Measurements from ENCODE around the gene EDEM2. TPM values are rescaled to one million over a fixed set of nuclear protein-coding genes. Genes with fewer than 3 reads are reported as not detected.
"Not testable (repeated sequence)": the region's sequence is repeated elsewhere in the genome, so short reads cannot be mapped to it uniquely, and the experiment has no call there.

The EDEM2 gene
- polyA plus RNA-seq, 1 donor = 10.3 TPM

DNA sequence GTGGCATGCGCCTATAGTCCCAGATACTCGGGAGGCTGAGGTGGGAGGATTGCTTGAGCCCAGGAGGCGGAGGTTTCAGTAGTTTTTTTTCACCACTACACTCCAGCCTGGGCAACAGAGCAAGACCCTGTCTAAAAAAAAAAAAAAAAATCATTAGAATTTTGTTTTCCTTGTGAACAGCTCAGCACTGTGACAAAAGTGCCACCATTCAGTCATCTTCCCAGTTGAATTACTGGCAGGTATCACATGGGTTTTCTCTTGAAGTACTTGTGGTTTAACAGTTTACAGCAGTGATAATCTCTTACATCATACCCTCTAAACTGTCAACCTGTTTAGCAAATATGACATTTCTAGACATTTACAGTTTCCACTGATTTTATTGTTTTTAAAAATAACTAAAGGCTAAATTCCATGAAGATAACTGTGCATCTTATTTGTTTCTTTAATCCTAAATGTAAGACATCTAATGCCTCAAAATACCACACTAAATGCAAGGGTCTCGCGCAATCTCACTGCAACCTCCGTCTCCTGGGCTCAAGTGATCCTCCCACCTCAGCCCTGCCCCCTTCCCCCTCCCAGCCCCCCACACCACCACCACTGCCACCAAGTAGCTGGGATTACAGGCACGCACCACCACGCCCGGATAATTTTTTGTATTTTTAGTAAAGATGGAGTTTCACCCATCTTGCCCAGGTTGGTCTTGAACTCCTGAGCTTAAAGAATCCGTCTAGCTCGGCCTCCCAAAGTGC is 61.5 kb downstream of the EDEM2 start:
- no peak for DNase-seq

DNA sequence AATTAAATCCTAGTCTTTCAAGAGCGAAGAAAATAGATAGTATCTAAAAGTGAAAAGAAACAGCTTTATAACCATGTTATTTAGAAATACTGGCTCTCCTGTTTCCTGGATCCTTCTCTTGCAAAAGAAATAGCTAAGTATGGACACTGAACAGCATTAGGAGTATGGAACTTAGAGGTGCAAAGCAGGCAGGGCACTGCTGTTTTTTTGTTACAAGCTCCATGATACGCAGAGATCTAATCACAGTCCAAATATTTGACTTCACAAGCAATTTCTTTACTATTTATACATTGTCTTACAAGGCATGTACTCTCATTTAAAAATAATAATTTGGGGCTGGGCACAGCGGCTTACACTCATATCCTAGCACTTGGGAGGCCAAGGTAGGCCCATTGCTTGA is 62.1 kb downstream of the EDEM2 start:
- DNase-seq = no peak

DNA sequence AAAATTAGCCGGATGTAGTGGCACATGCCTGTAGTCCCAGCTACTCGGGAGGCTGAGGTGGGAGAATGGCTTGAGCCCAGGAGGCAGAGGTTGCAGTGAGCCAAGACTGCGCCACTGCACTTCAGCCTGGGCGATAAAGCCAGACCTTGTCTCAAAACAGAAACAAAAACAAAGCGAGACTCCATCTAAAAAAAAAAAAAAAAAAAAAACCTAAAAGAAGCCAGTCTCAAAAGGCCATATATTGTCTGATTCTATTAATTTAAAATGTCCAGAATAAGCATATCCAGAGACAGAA is 66.8 kb downstream of the EDEM2 start:
- not testable (repeated sequence) for DNase-seq

DNA sequence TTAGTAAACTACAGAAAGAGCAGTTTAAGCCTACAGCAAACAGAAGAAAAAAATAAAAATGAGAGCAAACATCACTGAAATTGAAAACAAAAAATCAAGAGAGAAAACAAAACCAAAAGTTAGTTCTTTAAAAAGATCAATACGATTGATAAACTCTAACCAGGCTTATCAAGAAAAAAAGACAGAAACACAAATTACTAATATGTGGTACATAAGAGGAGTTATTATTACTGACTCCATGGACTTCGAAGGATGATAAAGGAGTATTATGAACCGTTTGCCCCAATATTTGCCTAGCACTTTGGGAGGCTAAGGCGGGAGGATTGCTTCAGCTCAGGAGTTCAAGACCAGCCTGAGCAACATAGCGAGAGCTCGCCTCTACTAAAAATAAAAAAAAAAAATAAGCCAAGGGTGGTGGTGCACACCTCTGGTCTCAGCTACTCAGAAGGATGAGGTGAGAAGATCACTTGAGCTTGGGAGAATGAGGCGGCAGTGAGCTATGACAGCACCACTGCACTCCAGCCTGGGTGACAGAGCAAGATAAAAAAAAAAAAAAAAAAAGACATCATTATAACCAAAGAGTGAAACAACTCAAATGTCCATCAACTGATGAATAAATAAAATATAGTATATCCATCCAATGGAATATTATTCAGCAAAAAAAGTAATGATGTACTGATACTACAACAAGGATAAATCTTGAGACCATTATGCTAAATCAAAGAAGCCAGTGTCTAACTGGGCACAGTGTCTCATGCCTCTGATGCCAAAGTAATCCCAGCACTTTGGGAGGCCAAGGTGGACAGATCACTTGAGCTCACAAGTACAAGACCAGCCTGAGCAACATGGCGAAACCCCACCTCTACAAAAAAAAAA is 67.4 kb downstream of the EDEM2 start:
- no peak for DNase-seq

DNA sequence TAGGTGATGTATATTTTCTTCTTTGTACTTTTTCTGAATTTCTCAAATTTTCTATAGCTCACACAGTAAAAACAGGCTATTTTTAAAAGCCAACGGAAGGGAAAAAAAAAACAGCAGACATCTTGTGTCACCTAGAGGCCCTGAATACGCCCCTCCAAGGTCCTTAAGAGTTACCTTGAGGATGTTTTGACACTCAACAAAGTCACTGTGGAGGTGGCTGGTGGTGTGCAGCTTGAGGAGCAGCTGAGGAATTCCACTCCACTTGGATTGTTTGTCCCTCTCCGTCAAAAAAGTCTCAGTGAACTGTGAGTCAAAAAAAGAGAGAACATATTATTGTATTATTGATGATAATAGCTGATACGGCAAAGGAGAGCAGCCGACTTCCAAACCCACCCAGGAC is 69.3 kb downstream of the EDEM2 start:
- DNase-seq = no peak

GRCh38 chr20:35077341-35077740 is 69.8 kb downstream of the EDEM2 start:
- DNase-seq = no peak

DNA sequence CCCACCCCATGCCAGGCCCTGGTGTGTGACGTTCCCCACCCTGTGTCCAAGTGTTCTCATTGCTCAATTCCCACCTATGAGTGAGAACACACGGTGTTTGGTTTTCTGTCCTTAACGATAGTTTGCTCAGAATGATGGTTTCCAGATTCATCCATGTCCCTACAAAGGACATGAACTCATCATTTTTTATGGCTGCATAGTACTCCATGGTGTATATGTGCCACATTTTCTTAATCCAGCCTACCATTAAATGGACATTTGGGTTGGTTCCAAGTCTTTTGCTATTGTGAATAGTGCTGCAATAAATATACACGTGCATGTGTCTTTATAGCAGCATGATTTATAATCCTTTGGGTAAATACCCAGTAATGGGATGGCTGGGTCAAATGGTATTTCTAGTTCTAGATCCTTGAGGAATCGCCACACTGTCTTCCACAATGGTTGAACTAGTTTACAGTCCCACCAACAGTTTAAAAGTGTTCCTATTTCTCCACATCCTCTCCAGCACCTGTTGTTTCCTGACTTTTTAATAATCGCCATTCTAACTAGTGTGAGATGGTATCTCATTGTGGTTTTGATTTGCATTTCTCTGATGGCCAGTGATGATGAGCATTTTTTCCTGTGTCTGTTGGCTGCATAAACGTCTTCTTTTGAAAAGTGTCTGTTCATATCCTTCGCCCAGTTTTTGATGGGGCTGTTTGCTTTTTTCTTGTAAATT is 75.5 kb downstream of the EDEM2 start:
- DNase-seq = not testable (repeated sequence)

DNA sequence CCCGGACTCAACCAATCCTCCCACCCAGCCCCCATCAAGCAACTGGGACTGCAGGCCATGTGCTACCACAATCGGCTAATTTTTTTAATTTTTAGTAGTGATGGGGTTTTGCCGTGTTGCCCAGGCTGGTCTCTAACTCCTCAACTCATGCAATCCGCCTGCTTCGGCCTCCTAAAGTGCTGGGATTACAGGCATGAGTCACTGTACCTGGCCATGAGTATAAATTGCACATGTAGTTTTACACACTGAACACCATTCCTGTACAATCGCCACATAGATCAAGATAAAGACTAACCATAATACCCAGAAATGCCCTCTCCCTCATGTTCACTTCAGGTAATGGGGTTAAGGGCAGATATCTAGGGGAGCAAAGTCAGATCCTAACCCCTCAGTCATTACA is 80.9 kb downstream of the EDEM2 start:
- DNase-seq = no peak

Other genes starting within 250 kb of the EDEM2 start
- 25.5 TPM for gene GSS, start 191.5 kb downstream of the EDEM2 start, polyA plus RNA-seq (ENCODE audit: insufficient read length)
- gene MYH7B, start 191.5 kb downstream of the EDEM2 start, polyA plus RNA-seq (ENCODE audit: insufficient read length) = 48.9 TPM
- gene TRPC4AP, start 54.5 kb downstream of the EDEM2 start, polyA plus RNA-seq (ENCODE audit: insufficient read length) = 62.0 TPM
- 43.5 TPM for gene PROCR, start 24.7 kb upstream of the EDEM2 start, polyA plus RNA-seq (ENCODE audit: insufficient read length)
- gene MMP24, start 79.4 kb upstream of the EDEM2 start, polyA plus RNA-seq (ENCODE audit: insufficient read length) = 0.43 TPM
- 29.2 TPM for gene MMP24OS, start 130.8 kb upstream of the EDEM2 start, polyA plus RNA-seq (ENCODE audit: insufficient read length)
- 75.6 TPM for gene EIF6, start 137.4 kb upstream of the EDEM2 start, polyA plus RNA-seq (ENCODE audit: insufficient read length)
- 0.17 TPM for gene FAM83C, start 145.1 kb upstream of the EDEM2 start, polyA plus RNA-seq (ENCODE audit: insufficient read length)